Bladder microvascular endothelial cell (primary cell): ENCODE data around the gene HENMT1. TPM values are rescaled to one million over a fixed set of nuclear protein-coding genes. Genes with fewer than 3 reads are reported as not detected.

Experiments used
- total RNA-seq: library from RNA; depleted of rRNA; stranded (reverse); fragments of >200 nt; gene quantifications from 2 replicates; pipeline ENCODE4 v1.2.3, GENCODE V29; 2014

HENMT1 gene
- 1.9 and 2.2 TPM in 2 replicates for total RNA-seq

DNA sequence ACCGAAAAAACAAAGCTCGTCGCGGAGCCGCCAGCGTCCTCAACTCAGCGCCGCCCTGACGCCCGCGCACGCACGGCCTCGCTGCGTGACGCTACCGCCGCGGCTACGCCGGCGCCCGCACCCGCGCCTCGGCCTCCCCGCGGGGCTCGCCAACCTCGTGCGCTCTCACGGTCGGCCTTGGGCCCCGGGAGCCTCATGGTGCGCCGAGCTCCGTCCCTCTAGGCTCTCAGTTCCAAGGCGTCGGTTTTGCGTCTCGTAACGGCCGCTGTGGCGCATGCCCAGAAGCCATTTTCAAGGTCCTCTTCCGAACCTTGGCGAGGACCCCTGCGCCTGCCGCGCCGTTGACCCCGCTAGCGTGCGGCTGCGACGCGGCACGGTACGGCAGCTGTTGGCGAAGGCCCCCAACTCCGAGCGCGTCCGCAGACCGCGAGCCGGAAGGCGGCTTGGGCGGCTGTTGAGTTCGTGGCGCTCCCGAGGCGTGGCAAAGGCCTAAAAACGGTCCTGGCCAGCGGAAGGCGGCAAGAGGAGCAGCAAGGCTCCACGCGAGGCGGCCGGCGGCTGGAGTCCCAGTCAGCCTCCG, at the start of gene HENMT1:
HENMT1 (minus strand) TSS at position 64 of the 580 bp plus-strand sequence. CDS start 1,209 bp downstream, outside the sequence.

DNA sequence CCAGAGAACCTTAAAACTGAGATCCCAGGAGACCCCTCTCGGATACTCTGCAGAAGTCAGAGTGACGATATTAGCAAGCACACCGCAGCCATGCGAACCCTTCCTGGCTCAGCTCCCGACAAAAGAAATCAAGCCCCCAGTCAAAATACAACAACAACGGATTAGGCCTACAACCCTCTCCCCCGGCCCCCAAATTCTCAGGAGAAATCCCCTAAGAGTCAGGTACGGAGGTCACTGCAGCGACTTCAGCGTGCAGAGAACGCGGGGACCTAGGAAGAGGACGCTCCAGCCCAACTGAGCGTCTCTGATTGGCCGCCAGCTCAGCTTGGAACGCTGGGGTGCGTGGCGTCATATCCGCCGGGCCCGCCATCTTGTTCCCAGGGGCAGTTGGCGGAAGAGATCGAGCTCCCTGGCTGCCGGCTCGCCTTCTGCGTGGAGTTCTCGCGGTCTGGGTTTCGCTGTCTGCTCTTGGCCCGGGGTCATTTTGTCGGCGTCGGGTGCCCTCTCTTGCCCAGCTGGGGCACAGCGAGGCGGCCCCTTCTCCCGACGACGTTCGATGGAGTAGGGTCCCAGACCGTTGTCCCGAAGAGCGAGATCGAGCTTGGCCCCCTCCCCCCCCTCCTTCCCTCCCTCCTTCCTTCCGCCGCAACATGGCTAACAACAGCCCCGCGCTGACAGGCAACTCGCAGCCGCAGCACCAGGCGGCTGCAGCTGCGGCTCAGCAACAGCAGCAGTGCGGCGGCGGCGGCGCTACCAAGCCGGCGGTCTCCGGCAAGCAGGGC, 31.2 kb upstream of the HENMT1 start, which contains the start of gene PRPF38B:
PRPF38B (plus strand) TSS at position 369 of the 782 bp plus-strand sequence; CDS start at position 651, 282 bp downstream.

Other genes with a start within 250 kb of the HENMT1 start
- not detected in 2 replicates for gene NBPF6, start 210.8 kb downstream of the HENMT1 start, total RNA-seq
- 1.1 and 1.9 TPM in 2 replicates for gene EEIG2, start 101.0 kb downstream of the HENMT1 start, total RNA-seq
- gene PRPF38B, start 31.2 kb upstream of the HENMT1 start, total RNA-seq = 7.9 and 20.5 TPM in 2 replicates
- gene FNDC7, start 51.8 kb upstream of the HENMT1 start, total RNA-seq = under 0.01 TPM in 1 of 2 replicates, not detected in the other
- gene STXBP3, start 85.6 kb upstream of the HENMT1 start, total RNA-seq = 37.2 and 89.1 TPM in 2 replicates
- gene AKNAD1, start 196.0 kb upstream of the HENMT1 start, total RNA-seq = 0.13 TPM in 1 of 2 replicates, not detected in the other
- gene GPSM2, start 215.9 kb upstream of the HENMT1 start, total RNA-seq = 6.8 and 16.4 TPM in 2 replicates